AG04450 (cell line): ENCODE data around the gene EPHA6. TPM values are rescaled to one million over a fixed set of nuclear protein-coding genes. Genes with fewer than 3 reads are reported as not detected.

ENCODE experiments used
- CTCF ChIA-PET: fragments of 300-600, 350-600 bp; formaldehyde crosslinking; extraction: SDS; loops from one replicate; lab custom pipeline; 2022; ENCODE audit warnings: antibody characterized with exemption, inconsistent platforms; lab: Charles Lee
- POLR2A ChIA-PET: fragments of 350-600 bp; formaldehyde crosslinking; extraction: SDS; loops from one replicate; lab custom pipeline; 2021; ENCODE audit warnings: antibody characterized with exemption, inconsistent platforms; lab: Yijun Ruan, JAX
- DNase-seq: peaks from one replicate; pipeline ENCODE4 v3.0.0-alpha.2; 2011; ENCODE audit warnings: low read depth, low spot score
- H3K27ac ChIP-seq: one replicate; pipeline ENCODE4 v1.5.1; 2012; ENCODE audit warnings: low read depth, low read length, control low read depth
- H3K27me3 ChIP-seq: one replicate; pipeline ENCODE4 v1.6.0; 2012; ENCODE audit warnings: low read length; ENCODE audit not compliant: control insufficient read depth, insufficient read depth
- H3K4me3 ChIP-seq: 2 replicates; pipeline ENCODE4 v1.5.1; 2011; ENCODE audit warnings: mild to moderate bottlenecking, low read depth, low read length, control low read depth
- H3K9me3 ChIP-seq: 2 replicates; pipeline ENCODE4 v1.5.1; 2012; ENCODE audit warnings: low read length; ENCODE audit not compliant: control insufficient read depth, insufficient read depth
- CTCF ChIP-seq: IDR thresholded peaks from 2 replicates; pipeline ENCODE4 v1.5.1; 2011; ENCODE audit warnings: low read depth, low read length, control low read depth, inconsistent platforms
- polyA plus RNA-seq: library from polyadenylated mRNA; depleted of rRNA; stranded (reverse); fragments of >200 nt; gene quantifications from 2 replicates; pipeline ENCODE4 v1.2.3, GENCODE V29; 2011

The EPHA6 gene
- polyA plus RNA-seq, 1 experiment, result not detected

- DNase-seq, result no peak
- POLR2A ChIA-PET, result no interaction called here
- Histone ChIP-seq H3K9me3 (no peaks in the 10 kb centered on the region), H3K27ac (no peak overlapping the region), H3K27me3 (no peaks in the 10 kb centered on the region), H3K4me3 (no peak overlapping the region)
- TF ChIP-seq CTCF, result no peak
- CTCF ChIA-PET, result interaction anchor here (1.1 to 2.7 kb wide), 10 partner anchors 12 to 304 kb away, joined by 5 to 21 read pairs (median 7); no protein-coding TSS in a partner anchor
These were observed 906.0 kb downstream of the EPHA6 start for GRCh38 chr3:97720417-97720816.

GRCh38 chr3:97721446-97721845 lies 907.1 kb downstream of the EPHA6 start:
- no peaks in the 10 kb centered on the region for H3K27me3 ChIP-seq
- CTCF ChIA-PET, result interaction anchor here (2.7 kb wide), 1 partner anchor 13 kb away, joined by 21 read pairs; no protein-coding TSS in a partner anchor
- POLR2A ChIA-PET, result no interaction called here

GRCh38 chr3:97736928-97737327 lies 922.5 kb downstream of the EPHA6 start:
- POLR2A ChIA-PET, result no interaction called here
- CTCF ChIA-PET, result no interaction called here
- no peak for TF ChIP-seq CTCF
- no peak overlapping the region for H3K27ac ChIP-seq
- H3K4me3 ChIP-seq, result no peak overlapping the region
- no peak for DNase-seq
- H3K9me3 ChIP-seq, result no peaks in the 10 kb centered on the region
- no peaks in the 10 kb centered on the region for H3K27me3 ChIP-seq

More at GRCh38 chr3:97721446-97721845, 907.1 kb downstream of the EPHA6 start:
- H3K4me3 ChIP-seq, result no peak overlapping the region
- TF ChIP-seq CTCF, result no peak
- H3K27ac ChIP-seq, result no peak overlapping the region
- no peaks in the 10 kb centered on the region for H3K9me3 ChIP-seq
- DNase-seq, result no peak

- ChIA-PET CTCF (interaction anchor here (1.0 kb wide), 1 partner anchor 20 kb away, joined by 4 read pairs; no protein-coding TSS in a partner anchor), POLR2A (no interaction called here)
- Histone ChIP-seq H3K9me3 (no peaks in the 10 kb centered on the region), H3K27me3 (no peaks in the 10 kb centered on the region), H3K4me3 (no peak overlapping the region), H3K27ac (no peak overlapping the region)
- TF ChIP-seq CTCF, result no peak
- DNase-seq, result no peak
These were observed 924.4 kb downstream of the EPHA6 start for GRCh38 chr3:97738761-97739160.

GRCh38 chr3:97742036-97742435 lies 927.6 kb downstream of the EPHA6 start:
- POLR2A ChIA-PET, result no interaction called here
- no peak for TF ChIP-seq CTCF

More at GRCh38 chr3:97742036-97742435, 927.6 kb downstream of the EPHA6 start:
- Histone ChIP-seq H3K27me3 (no peaks in the 10 kb centered on the region), H3K9me3 (no peaks in the 10 kb centered on the region), H3K4me3 (no peak overlapping the region), H3K27ac (no peak overlapping the region)
- no peak for DNase-seq
- CTCF ChIA-PET, result no interaction called here
